Omental fat pad (tissue), 4 donors: ENCODE data around the gene FSIP2. TPM values are rescaled to one million over a fixed set of nuclear protein-coding genes. Genes with fewer than 3 reads are reported as not detected.

Experiments
- ATAC-seq: fragments of 150-250 bp; one replicate; pipeline ENCODE4 v1.9.1; 2016; ENCODE audit warnings: mild to moderate bottlenecking, moderate library complexity; ENCODE audit not compliant: low FRiP score
- DNase-seq: peaks from one replicate; pipeline ENCODE4 v3.0.0-alpha.2; 2019; ENCODE audit warnings: low spot score
- CTCF ChIP-seq, 3 donors: fragments of 450-650 bp; IDR thresholded peaks; one replicate each; pipeline ENCODE4 v1.5.1; 2016 to 2017; ENCODE audit warnings: antibody characterized with exemption in 3 of 3, mild to moderate bottlenecking in 3 of 3, moderate library complexity in 2 of 3
- total RNA-seq, 4 donors: library from RNA; depleted of rRNA; stranded (reverse); fragments of >200 nt; gene quantifications; one replicate each; pipeline ENCODE4 v1.1.0, GENCODE V29; 2016

The FSIP2 gene
- total RNA-seq, 4 donors from 2014 or later = 0.24 to 1.3 (median 0.36) TPM

GRCh38 chr2:185785851-185786473 is 47.4 kb downstream of the FSIP2 start:
- DNase-seq (no peak), ATAC-seq (no peak)
- no peak for TF ChIP-seq CTCF (IDR thresholded peaks at IDR 0.05)

GRCh38 chr2:185787227-185788145 is 48.9 kb downstream of the FSIP2 start:
- DNase-seq = no peak
- no peak for ATAC-seq
- TF ChIP-seq CTCF (IDR thresholded peaks at IDR 0.05) = no peak

GRCh38 chr2:185790361-185790760 is 51.8 kb downstream of the FSIP2 start:
- ATAC-seq (no peak), DNase-seq (no peak)
- no peak for TF ChIP-seq CTCF (IDR thresholded peaks at IDR 0.05)

- ATAC-seq (no peak), DNase-seq (no peak)
- TF ChIP-seq CTCF (IDR thresholded peaks at IDR 0.05) = no peak
Observed at GRCh38 chr2:185793532-185794345, 55.1 kb downstream of the FSIP2 start.

- DNase-seq (no peak), ATAC-seq (no peak)
- TF ChIP-seq CTCF (IDR thresholded peaks at IDR 0.05) = no peak
Observed at GRCh38 chr2:185796758-185797157, 58.2 kb downstream of the FSIP2 start.

GRCh38 chr2:185802926-185803325 is 64.3 kb downstream of the FSIP2 start:
- no peak for TF ChIP-seq CTCF (IDR thresholded peaks at IDR 0.05)
- no peak for DNase-seq
- ATAC-seq = no peak
